Endothelial cell of umbilical vein (primary cell): ENCODE measurements around the gene UBE3A.

Experiments
- EZH2 ChIP-seq: IDR thresholded peaks from 2 replicates; pipeline ENCODE4 v1.6.1; 2012; ENCODE audit warnings: borderline replicate concordance, low read depth, mild to moderate bottlenecking, moderate library complexity, low read length, inconsistent platforms; ENCODE audit not compliant: severe bottlenecking
- FOS ChIP-seq: IDR thresholded peaks from 2 replicates; pipeline ENCODE4 v1.6.1; 2011; ENCODE audit warnings: mild to moderate bottlenecking, low read length, moderate library complexity, borderline replicate concordance; ENCODE audit not compliant: insufficient read depth
- MYC ChIP-seq: IDR thresholded peaks from one replicate; pipeline ENCODE4 v1.6.1; 2011; ENCODE audit warnings: mild to moderate bottlenecking, low read depth, low read length
- POLR2A ChIP-seq: IDR thresholded peaks from 2 replicates; pipeline ENCODE4 v1.6.1; 2012; ENCODE audit warnings: low read depth, mild to moderate bottlenecking, control low read depth, low read length
- TF ChIP-seq, protein P1 (sequence below), 2 donors: IDR thresholded peaks; 1 replicate in 1 of 2; 2 replicates in 1 of 2; pipeline ENCODE4 v1.5.1; 2011; ENCODE audit warnings: low read length in 2 of 2, mild to moderate bottlenecking in 2 of 2, moderate library complexity in 2 of 2, control low read depth in 1 of 2, inconsistent platforms in 1 of 2, low read depth in 1 of 2; ENCODE audit not compliant: insufficient read depth in 1 of 2; ENCODE audit errors: extremely low read depth in 1 of 2
- TF ChIP-seq, protein P2 (sequence below): IDR thresholded peaks from 2 replicates; pipeline ENCODE4 v1.6.1; 2011; ENCODE audit not compliant: insufficient read depth, insufficient read length

GRCh38 chr15:25372298-25372697 is 66.5 kb downstream of the UBE3A start:
- TF ChIP-seq, protein P1, sequence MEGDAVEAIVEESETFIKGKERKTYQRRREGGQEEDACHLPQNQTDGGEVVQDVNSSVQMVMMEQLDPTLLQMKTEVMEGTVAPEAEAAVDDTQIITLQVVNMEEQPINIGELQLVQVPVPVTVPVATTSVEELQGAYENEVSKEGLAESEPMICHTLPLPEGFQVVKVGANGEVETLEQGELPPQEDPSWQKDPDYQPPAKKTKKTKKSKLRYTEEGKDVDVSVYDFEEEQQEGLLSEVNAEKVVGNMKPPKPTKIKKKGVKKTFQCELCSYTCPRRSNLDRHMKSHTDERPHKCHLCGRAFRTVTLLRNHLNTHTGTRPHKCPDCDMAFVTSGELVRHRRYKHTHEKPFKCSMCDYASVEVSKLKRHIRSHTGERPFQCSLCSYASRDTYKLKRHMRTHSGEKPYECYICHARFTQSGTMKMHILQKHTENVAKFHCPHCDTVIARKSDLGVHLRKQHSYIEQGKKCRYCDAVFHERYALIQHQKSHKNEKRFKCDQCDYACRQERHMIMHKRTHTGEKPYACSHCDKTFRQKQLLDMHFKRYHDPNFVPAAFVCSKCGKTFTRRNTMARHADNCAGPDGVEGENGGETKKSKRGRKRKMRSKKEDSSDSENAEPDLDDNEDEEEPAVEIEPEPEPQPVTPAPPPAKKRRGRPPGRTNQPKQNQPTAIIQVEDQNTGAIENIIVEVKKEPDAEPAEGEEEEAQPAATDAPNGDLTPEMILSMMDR (IDR thresholded peaks at IDR 0.05; ENCODE audit: extremely low read depth in 1 of 2, insufficient read depth in 1 of 2, low read depth in 1 of 2, low read length in 2 of 2) = no peak
- no peak for TF ChIP-seq POLR2A
- no peak for TF ChIP-seq EZH2
- TF ChIP-seq, protein P2, sequence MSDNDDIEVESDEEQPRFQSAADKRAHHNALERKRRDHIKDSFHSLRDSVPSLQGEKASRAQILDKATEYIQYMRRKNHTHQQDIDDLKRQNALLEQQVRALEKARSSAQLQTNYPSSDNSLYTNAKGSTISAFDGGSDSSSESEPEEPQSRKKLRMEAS = no peak
- TF ChIP-seq FOS = peak; percentile 26
- no peak for TF ChIP-seq MYC
